Activated CD4-positive, alpha-beta memory T cell treated with anti-CD3 and anti-CD28 coated beads for 36 hours (primary cell): Measurements from ENCODE around the gene FOSL1. TPM values are rescaled to one million over a fixed set of nuclear protein-coding genes. Genes with fewer than 3 reads are reported as not detected.

Experiments used
- CTCF ChIA-PET: fragments of 350-600 bp; sonication (Branson Sonifier 250); formaldehyde crosslinking; loops from one replicate; lab custom pipeline; 2021; ENCODE audit warnings: antibody characterized with exemption, inconsistent platforms; lab: Charles Lee
- POLR2A ChIA-PET: fragments of 350-600 bp; sonication (Branson Sonifier 250); formaldehyde crosslinking; loops from one replicate; lab custom pipeline; 2021; ENCODE audit warnings: antibody characterized with exemption; lab: Charles Lee
- DNase-seq: peaks from one replicate; pipeline ENCODE4 v3.0.0-alpha.2; 2020
- H3K27ac Mint-ChIP-seq: one replicate; pipeline ENCODE4 v1.8.0; 2021; ENCODE audit warnings: mixed read lengths
- H3K27me3 Mint-ChIP-seq: one replicate; pipeline ENCODE4 v1.8.0; 2021; ENCODE audit warnings: mixed read lengths
- H3K36me3 Mint-ChIP-seq: one replicate; pipeline ENCODE4 v1.8.0; 2021; ENCODE audit warnings: mixed read lengths
- H3K4me1 Mint-ChIP-seq: one replicate; pipeline ENCODE4 v1.8.0; 2021; ENCODE audit warnings: low read depth, mixed read lengths
- H3K4me3 Mint-ChIP-seq: one replicate; pipeline ENCODE4 v1.8.0; 2021; ENCODE audit warnings: mild to moderate bottlenecking, mixed read lengths
- H3K9me3 Mint-ChIP-seq: one replicate; pipeline ENCODE4 v1.8.0; 2021; ENCODE audit warnings: mixed read lengths
- intact Hi-C: fragments of 100-400 bp; cut with micrococcal nuclease; formaldehyde crosslinking; loops from one replicate; pipeline ENCODE4 v1.15.1; 2023
- total RNA-seq, 2 experiments: library from RNA; stranded (reverse); gene quantifications; one replicate each; pipeline ENCODE4 v1.2.3, GENCODE V29; 2021

Gene FOSL1
- total RNA-seq, 2 experiments from 2014 or later: 17.1 to 17.7 TPM

DNA sequence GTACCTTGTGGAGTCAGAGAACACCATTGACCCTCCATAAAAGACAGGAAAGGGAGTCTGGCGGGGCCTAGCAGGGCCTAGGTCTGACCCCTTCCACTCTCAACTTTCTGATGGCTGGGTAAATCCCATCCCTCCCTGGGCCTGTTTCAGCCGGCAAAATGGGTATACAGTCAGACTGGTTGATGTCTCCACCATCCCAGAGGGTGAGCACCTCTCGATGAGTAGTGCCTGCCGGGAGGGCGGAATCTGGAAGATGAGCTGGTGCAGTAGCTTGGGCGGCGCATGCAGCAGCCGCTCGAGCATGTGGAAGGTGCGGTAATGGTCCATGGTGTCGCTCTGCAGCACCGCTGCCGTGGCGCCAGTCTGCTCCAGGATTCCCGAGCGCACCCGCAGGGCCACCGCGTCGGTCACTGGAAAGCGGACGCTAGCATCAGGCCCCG, 12.4 kb downstream of the FOSL1 start:
- H3K27me3 Mint-ChIP-seq: no peaks in the 10 kb centered on the region
- H3K27ac Mint-ChIP-seq: peak overlapping the region; percentile 89
- ChIA-PET CTCF (interaction anchor here (0.6 to 9.5 kb wide), 24 partner anchors 8 to 225 kb away, joined by 3 to 277 read pairs (median 5); partner anchors contain the start of genes AP5B1, BANF1, CFL1 and CTSW), POLR2A (interaction anchor here (0.6 to 7.5 kb wide), 9 partner anchors 8 to 243 kb away, joined by 3 to 98 read pairs (median 4); partner anchors contain the start of genes CFL1, CTSW, FOSL1 and KAT5)
- peak overlapping the region; percentile 99 for H3K4me3 Mint-ChIP-seq
- peak; percentile 54 for DNase-seq
- intact Hi-C loops: loop anchor here (1.0 to 2.0 kb wide), 4 partner anchors 15 to 73 kb away; partner anchors contain the start of genes CFL1, EFEMP2 and SART1
- peaks cover 53% of the 10 kb centered on the region for H3K4me1 Mint-ChIP-seq
- peaks cover 38% of the 10 kb centered on the region for H3K36me3 Mint-ChIP-seq
- H3K9me3 Mint-ChIP-seq: no peaks in the 10 kb centered on the region

DNA sequence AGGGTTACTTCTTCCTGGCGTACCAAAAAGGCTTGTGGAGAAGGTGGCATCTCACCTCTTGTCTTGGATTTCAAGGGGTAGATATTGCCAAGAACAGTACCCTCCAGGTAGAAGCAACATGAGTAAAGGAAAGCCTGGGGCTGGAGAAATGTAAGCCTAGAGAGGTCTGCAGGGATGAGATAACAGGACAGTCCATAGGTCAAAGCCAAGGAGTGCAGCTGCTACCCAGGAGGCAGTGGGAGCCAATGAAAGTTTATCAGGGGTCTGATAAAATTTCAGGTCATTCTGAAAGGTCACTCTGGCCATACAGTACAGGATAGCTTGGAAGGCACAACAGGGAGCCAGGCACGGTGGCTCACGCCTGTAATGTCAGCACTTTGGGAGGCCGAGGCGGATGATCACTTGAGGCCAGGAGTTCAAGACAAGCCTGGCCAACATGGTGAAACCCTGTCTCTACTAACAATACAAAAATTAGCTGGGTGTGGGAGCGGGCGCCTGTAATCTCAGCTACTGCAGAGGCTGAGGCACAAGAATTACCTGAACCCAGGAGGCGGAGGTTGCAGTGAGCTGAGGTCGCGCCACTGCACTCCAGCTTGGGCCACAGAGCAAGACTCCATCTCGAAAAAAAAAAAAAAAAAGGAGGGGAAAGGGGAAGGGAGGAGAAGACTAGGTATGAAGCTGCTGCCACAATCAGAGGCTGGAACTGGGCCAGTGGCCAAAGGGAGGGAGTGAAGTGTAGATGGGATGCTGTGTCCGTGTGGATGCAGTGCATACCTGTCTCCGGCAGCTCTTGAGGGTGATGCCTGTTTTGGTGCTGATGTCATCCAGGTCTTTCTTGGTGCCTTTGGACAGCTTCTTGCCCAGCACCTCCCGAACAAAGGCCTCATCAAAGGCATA, 13.1 kb downstream of the FOSL1 start:
- Mint-ChIP-seq H3K27ac (peak overlapping the region; percentile 89), H3K9me3 (no peaks in the 10 kb centered on the region), H3K36me3 (peaks cover 36% of the 10 kb centered on the region), H3K4me3 (peak overlapping the region; percentile 99), H3K27me3 (no peaks in the 10 kb centered on the region), H3K4me1 (peaks cover 46% of the 10 kb centered on the region)
- DNase-seq: no peak
- intact Hi-C loops: no loop called here
- ChIA-PET POLR2A (interaction anchor here (0.6 to 7.5 kb wide), 4 partner anchors 10 to 242 kb away, joined by 3 to 95 read pairs (median 16); partner anchors contain the start of genes CFL1 and MUS81), CTCF (interaction anchor here (0.6 to 9.5 kb wide), 17 partner anchors 11 to 224 kb away, joined by 3 to 277 read pairs (median 16); partner anchors contain the start of genes AP5B1, CFL1, EFEMP2 and FOSL1)

DNA sequence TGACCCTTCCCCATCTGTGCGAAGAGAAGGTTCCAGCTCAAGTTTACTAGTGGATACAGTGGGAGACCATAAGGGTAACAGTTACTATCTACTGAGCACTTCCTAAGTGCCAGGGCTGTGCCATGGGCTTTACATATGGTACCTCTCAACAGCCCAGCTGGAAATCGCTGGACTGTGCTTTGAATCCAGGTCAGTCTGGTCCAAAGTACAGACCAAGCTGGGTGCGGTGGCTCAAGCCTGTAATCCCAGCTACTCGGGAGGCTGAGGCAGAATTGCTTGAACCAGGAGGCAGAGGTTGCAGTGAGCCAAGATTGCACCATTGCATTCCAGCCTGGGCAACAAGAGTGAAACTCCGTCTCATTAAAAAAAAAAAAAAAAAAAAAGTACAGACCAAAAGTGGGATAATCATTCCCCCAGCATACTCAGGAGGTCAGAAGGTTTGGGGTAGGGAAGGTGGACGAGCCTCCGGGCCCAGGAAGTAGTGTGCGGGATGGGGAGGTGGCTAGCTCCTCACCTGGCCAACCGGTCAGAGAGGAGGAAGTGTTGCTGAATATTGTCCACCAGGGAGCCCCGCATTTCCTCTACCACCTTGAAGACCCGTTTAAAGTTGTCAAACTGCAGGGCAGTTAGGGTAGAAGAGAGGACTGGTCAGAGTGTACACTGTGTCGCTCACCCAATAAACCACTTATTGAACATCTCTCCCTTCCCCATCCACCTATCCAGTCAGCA, 14.2 kb downstream of the FOSL1 start:
- peaks cover 49% of the 10 kb centered on the region for H3K4me1 Mint-ChIP-seq
- peak overlapping the region; percentile 66 for H3K27ac Mint-ChIP-seq
- CTCF ChIA-PET: interaction anchor here (0.6 to 9.5 kb wide), 27 partner anchors 9 to 296 kb away, joined by 3 to 277 read pairs (median 12); partner anchors contain the start of genes AP5B1, CFL1, EFEMP2 and FOSL1
- no peaks in the 10 kb centered on the region for H3K27me3 Mint-ChIP-seq
- DNase-seq: no peak
- POLR2A ChIA-PET: interaction anchor here (2.0 kb wide), 2 partner anchors 8 to 27 kb away, joined by 5 to 11 read pairs; partner anchors contain the start of genes CFL1 and MUS81
- no peaks in the 10 kb centered on the region for H3K9me3 Mint-ChIP-seq
- intact Hi-C loops: no loop called here
- H3K36me3 Mint-ChIP-seq: peaks cover 36% of the 10 kb centered on the region
- no peak overlapping the region for H3K4me3 Mint-ChIP-seq

DNA sequence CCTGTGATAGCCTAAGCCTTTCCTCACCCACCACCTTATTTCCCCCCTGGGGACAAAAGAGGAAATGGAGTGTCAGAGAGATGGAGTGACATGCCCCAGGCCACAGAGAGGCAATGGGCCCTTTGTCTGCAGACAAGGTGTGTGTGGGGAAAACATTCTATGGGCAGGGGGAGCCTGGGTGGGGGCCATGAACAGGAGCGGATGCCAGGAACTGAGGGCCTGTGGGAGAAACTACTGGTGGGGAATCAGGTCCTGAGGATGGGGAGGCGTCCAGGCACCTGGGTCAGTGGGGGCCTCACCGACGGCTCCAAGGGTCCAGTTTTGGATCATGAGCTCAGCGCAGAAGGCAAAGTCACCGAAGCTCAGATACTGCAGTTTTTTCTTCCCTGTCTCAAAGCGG, 15.0 kb downstream of the FOSL1 start:
- Mint-ChIP-seq H3K27ac (no peak overlapping the region), H3K36me3 (peaks cover 36% of the 10 kb centered on the region)

DNA sequence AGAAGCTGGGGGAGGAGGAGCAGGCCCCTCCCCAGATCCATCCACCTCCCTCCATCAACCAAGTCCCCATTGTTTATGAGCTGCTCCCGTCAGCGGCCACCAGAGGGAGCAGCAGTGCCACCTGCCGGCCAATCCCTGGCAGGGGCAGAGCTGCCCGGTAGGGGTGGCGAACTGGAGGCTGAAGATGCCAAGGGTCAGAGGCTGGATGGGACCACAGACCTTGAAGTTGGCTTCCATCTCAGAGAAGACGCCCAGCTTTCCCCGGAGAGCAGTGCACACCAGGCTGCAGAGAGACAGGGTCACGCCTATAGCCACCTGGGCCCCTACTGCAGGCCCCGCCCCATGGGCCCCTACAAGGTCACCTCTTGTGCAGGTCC, 15.5 kb downstream of the FOSL1 start:
- Mint-ChIP-seq H3K9me3 (no peaks in the 10 kb centered on the region), H3K36me3 (peaks cover 36% of the 10 kb centered on the region), H3K4me3 (no peak overlapping the region), H3K27me3 (no peaks in the 10 kb centered on the region), H3K4me1 (peaks cover 48% of the 10 kb centered on the region), H3K27ac (no peak overlapping the region)
- intact Hi-C loops: loop anchor here (1.0 kb wide), 1 partner anchor 105 kb away; no protein-coding TSS in a partner anchor
- ChIA-PET POLR2A (interaction anchor here (0.8 to 2.0 kb wide), 9 partner anchors 10 to 173 kb away, joined by 3 to 11 read pairs (median 3); partner anchors contain the start of genes CFL1, KAT5 and MUS81), CTCF (interaction anchor here (0.5 to 9.5 kb wide), 67 partner anchors 7 to 1528 kb away, joined by 3 to 277 read pairs (median 5); partner anchors contain the start of genes AP5B1, BANF1, C11orf68 and CFL1)
- peak; percentile 87 for DNase-seq

More for the DNA sequence above, 15.0 kb downstream of the FOSL1 start:
- no peak for DNase-seq
- H3K4me1 Mint-ChIP-seq: peaks cover 52% of the 10 kb centered on the region
- no peak overlapping the region for H3K4me3 Mint-ChIP-seq
- intact Hi-C loops: no loop called here
- CTCF ChIA-PET: interaction anchor here (0.5 to 9.5 kb wide), 62 partner anchors 8 to 1528 kb away, joined by 3 to 277 read pairs (median 5); partner anchors contain the start of genes AP5B1, BANF1, C11orf68 and CFL1
- no peaks in the 10 kb centered on the region for H3K27me3 Mint-ChIP-seq
- H3K9me3 Mint-ChIP-seq: no peaks in the 10 kb centered on the region
- POLR2A ChIA-PET: interaction anchor here (0.8 to 2.0 kb wide), 7 partner anchors 9 to 174 kb away, joined by 3 to 11 read pairs (median 4); partner anchors contain the start of genes CFL1, KAT5 and MUS81

- H3K36me3 Mint-ChIP-seq: peaks cover 36% of the 10 kb centered on the region
- POLR2A ChIA-PET: interaction anchor here (0.8 to 2.0 kb wide), 10 partner anchors 10 to 172 kb away, joined by 3 to 11 read pairs (median 3); partner anchors contain the start of genes CFL1, KAT5 and MUS81
Observed at GRCh38 chr11:65883786-65884715, 16.1 kb downstream of the FOSL1 start.

DNA sequence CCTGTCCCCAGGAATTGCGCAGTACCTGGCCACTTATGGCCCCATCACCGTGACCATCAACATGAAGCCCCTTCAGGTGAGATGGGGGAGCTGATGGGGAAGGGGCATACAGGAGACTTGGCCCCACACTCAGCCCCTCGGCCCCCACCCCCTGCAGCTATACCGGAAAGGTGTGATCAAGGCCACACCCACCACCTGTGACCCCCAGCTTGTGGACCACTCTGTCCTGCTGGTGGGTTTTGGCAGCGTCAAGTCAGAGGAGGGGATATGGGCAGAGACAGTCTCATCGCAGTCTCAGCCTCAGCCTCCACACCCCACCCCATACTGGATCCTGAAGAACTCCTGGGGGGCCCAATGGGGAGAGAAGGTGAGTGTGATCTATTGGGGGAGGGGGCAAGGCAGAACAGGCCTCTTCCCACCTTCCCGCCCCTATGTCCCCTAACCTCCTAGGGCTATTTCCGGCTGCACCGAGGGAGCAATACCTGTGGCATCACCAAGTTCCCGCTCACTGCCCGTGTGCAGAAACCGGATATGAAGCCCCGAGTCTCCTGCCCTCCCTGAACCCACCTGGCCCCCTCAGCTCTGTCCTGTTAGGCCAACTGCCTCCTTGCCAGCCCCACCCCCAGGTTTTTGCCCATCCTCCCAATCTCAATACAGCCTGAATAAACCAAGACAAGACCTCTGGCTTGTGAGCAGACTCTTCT, 17.0 kb downstream of the FOSL1 start:
- Mint-ChIP-seq H3K27ac (no peak overlapping the region), H3K27me3 (no peaks in the 10 kb centered on the region), H3K9me3 (no peaks in the 10 kb centered on the region), H3K4me3 (no peak overlapping the region), H3K4me1 (peaks cover 47% of the 10 kb centered on the region), H3K36me3 (peaks cover 35% of the 10 kb centered on the region)
- DNase-seq: no peak
- intact Hi-C loops: no loop called here
- ChIA-PET POLR2A (interaction anchor here (0.9 to 1.5 kb wide), 2 partner anchors 13 to 100 kb away, joined by 3 read pairs; no protein-coding TSS in a partner anchor), CTCF (interaction anchor here (0.9 to 9.5 kb wide), 24 partner anchors 12 to 186 kb away, joined by 3 to 277 read pairs (median 9); partner anchors contain the start of genes C11orf68, CFL1, EFEMP2 and FOSL1)

More at GRCh38 chr11:65883786-65884715, 16.1 kb downstream of the FOSL1 start:
- Mint-ChIP-seq H3K4me1 (peaks cover 50% of the 10 kb centered on the region), H3K4me3 (no peak overlapping the region), H3K27me3 (no peaks in the 10 kb centered on the region), H3K27ac (no peak overlapping the region), H3K9me3 (no peaks in the 10 kb centered on the region)
- intact Hi-C loops: loop anchor here (1.0 kb wide), 1 partner anchor 105 kb away; no protein-coding TSS in a partner anchor
- no peak for DNase-seq
- CTCF ChIA-PET: interaction anchor here (0.6 to 9.5 kb wide), 65 partner anchors 8 to 375 kb away, joined by 3 to 277 read pairs (median 5); partner anchors contain the start of genes AP5B1, BANF1, C11orf68 and CFL1

DNA sequence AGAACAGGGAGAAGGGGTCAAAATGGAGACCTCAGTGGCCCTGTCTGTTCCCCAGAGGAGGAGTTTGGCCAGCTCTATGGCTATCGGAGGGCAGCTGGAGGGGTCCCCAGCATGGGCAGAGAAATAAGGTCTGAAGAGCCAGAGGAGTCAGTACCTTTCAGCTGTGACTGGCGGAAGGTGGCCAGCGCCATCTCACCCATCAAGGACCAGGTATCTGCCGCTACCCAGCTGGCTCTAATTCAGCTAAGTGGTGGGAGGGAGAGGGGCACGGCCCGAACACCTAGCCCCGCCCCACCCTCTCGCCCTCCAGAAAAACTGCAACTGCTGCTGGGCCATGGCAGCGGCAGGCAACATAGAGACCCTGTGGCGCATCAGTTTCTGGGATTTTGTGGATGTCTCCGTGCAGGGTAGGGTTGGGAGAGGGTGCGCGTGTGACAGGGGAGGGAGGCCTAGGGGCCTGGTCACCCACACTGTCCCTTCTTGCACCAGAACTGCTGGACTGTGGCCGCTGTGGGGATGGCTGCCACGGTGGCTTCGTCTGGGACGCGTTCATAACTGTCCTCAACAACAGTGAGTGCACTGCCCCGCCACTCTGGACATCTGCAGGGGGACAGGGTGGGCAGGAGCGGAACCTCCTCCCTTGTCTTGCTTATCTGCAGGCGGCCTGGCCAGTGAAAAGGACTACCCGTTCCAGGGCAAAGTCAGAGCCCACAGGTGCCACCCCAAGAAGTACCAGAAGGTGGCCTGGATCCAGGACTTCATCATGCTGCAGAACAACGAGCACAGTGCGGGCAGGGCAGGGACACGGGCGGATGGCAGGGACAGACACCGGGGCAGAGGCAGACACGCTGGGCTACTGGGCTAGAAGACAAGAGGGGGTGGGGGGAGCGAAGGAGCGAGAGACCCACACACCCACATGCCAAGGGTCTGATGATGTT, 17.8 kb downstream of the FOSL1 start:
- no peaks in the 10 kb centered on the region for H3K9me3 Mint-ChIP-seq
- no peaks in the 10 kb centered on the region for H3K27me3 Mint-ChIP-seq
- no peak overlapping the region for H3K4me3 Mint-ChIP-seq
- H3K4me1 Mint-ChIP-seq: peaks cover 44% of the 10 kb centered on the region
- CTCF ChIA-PET: interaction anchor here (0.6 to 8.8 kb wide), 9 partner anchors 8 to 173 kb away, joined by 3 to 156 read pairs (median 6); partner anchors contain the start of genes CCDC85B, CFL1, KAT5 and MUS81
- peaks cover 34% of the 10 kb centered on the region for H3K36me3 Mint-ChIP-seq
- H3K27ac Mint-ChIP-seq: no peak overlapping the region
- intact Hi-C loops: no loop called here
- no peak for DNase-seq
- POLR2A ChIA-PET: interaction anchor here (0.8 kb wide), 1 partner anchor 12 kb away, joined by 4 read pairs; no protein-coding TSS in a partner anchor
